NCI-H128 (cell line): ENCODE results near the gene HCN1.
"Not testable (repeated sequence)": the region's sequence is repeated elsewhere in the genome, so short reads cannot be mapped to it uniquely, and the experiment has no call there.

ENCODE experiments used
- DNase-seq: peaks from one replicate; lab custom pipeline; 2025; ENCODE audit not compliant: unreplicated experiment; lab: John Stamatoyannopoulos, UW

Gene HCN1

GRCh38 chr5:45437752-45438151 lies 258.4 kb downstream of the HCN1 start:
- no peak for DNase-seq

- no peak for DNase-seq
Observed at GRCh38 chr5:45417285-45417998, 278.7 kb downstream of the HCN1 start.

DNA sequence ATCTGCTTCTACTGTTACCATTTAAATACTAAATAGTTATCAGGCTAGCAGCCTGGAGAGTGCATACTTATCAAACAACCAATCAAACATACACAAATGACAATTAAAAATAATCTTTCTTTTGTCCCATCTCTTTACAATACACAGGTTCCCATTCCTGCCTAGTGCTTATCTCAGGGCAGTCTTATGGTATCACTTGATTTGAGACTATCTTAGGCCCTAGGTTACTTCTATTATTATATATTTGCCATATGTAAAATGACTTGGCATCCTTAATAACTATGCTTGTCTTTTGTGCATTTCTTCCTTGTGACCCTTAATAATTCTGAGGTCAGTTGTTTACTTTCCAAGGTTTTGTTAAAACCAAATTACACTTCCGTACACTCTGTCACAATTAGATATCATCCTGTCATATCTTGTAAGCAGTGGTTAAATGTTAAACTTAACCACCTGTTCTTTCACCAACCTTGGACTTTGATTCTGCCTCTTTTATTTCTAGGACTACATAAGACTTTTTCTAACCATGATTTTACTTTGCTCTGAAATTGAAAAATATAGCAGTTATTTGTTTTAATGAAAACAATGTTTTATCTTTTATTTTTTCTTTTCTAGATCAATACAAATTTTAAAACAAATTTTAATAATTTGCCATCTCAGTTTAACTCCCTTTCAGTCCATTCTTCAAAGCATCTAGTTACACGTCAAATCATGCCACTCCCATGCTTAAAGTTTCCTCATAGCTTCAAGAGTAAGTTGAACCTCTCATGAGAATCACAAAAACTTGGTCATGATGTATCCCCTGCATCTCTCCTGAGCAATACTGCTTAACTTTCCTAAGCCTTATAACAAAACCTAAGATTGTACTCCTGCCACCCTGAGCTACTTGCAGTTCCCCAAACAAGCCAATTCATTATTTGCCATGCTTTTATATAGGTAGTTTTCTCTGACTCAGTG lies 281.3 kb downstream of the HCN1 start:
- DNase-seq, result no peak

GRCh38 chr5:45411971-45412612 lies 284.1 kb downstream of the HCN1 start:
- DNase-seq, result no peak

GRCh38 chr5:45410304-45410995 lies 285.7 kb downstream of the HCN1 start:
- DNase-seq, result no peak

- no peak for DNase-seq
Observed at GRCh38 chr5:45408067-45408466, 288.1 kb downstream of the HCN1 start.

- DNase-seq, result no peak
Observed at GRCh38 chr5:45402804-45403455, 293.2 kb downstream of the HCN1 start.

DNA sequence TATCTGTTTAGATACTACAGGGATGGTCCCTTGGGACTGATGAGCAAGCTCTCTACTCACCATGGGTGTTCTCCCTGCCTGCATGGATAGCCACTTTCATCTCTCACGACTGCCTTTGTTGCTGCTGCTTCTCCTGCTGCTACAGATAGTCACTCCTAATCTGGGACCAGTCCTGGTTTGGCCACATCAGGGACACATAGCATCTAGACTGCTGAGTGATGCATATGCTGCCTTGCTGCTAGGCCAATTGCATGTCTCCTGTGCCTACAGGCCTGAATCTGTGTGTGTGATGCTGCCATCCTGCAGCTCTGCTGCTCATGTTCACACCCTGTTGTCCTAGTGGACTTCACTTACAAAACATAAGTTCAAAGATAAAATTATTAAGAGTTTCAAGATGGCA lies 297.1 kb downstream of the HCN1 start:
- DNase-seq, result no peak

DNA sequence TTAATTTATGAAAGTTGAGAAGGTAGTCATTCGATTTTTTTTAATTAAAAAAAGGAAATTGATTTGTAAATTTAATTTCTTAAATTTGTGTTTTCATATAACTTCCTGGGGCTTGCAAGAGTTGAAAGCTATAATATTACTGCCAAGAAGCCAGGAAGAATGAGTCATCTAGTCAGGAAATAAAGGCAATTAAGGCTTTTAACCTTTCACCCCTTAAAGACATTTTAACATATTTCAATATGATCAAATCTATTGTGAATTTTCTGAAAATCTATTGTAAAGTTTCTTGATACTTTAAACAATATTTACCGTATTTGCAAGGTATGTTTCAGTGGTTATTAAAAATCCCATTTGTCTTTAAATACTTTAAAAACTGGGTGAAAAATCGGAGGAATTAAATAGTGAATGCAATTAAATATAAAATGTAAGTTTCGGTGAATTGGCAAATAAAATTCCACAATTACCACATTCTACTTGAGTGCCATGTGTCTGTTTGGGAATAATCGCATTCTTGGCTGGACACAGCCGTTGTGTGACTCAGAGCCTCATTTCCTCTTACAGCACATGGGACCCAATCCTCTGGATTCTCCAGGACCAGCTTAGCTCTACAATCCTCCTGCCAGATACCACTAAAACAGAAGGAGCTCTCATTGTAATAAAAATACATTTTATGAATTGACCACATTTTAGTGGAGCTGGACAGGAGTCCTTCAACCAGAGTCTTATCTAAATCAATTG lies 310.7 kb downstream of the HCN1 start:
- no peak for DNase-seq

DNA sequence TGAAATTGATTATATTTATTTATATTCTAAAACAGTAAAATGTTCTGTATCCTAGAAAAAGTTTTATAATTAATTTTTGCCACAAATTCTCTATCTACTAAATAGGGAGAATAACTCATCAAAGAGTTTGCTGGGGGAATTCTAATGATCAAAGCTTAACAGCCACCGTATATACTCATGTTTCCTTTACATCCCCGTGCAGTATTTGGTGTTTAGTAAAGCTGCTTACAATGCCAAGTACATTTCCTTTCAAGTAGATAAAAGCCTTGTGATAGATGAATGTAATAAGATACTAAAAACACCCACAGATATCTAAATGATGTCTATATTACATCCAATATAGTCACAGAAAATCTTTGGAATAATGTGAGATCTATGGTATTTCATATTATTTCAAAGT lies 312.2 kb downstream of the HCN1 start:
- DNase-seq, result no peak

- no peak for DNase-seq
Observed at GRCh38 chr5:45382583-45382982, 313.6 kb downstream of the HCN1 start.

DNA sequence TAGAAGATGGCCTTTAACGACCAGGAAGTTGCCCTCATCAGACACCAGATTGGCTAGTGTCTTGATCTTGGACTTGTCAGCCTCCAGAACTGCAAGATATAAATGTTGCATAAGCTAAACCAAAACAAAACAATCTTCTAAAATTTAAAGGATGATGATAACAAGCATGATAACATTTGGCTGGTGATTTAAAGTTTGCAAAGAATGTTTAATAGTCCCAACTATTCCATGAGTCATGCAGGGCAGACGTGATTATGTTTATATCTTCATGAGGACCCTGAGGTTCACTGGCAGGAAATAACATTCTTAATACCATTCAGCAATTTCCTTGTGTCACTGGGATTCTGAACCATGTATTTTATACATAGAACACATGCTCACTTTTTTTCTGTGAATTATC lies 319.8 kb downstream of the HCN1 start:
- DNase-seq, result no peak

DNA sequence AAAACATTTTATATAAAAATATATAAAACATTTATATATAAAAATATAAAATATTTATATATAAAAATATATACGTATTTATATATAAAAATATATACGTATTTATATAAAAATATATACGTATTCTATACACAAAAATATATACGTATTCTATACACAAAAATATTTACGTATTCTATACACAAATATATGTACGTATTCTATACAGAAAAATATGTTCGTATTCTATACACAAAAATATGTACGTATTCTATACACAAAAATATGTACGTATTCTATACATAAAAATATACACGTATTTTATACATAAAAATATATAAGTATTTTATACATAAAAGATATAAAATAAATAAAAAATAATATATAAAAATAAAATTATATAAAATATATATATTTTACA lies 323.6 kb downstream of the HCN1 start:
- no peak for DNase-seq

DNA sequence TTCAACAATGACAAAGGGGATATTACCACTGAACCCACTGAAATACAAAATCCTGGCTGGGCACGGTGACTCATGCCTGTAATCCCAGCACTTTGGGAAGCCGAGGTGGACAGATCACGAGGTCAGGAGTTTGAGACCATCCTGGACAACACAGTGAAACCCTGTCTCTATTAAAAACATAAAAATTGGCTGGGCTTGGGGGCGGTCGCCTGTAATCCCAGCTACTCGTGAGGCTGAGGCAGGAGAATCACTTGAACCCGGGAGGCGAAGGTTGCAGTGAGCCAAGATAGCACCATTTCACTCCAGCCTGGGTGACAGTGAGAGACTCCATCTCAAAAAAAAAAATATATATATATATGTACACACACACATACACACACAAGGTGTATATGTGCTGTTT lies 324.8 kb downstream of the HCN1 start:
- DNase-seq, result not testable (repeated sequence)

GRCh38 chr5:45355189-45355992 lies 340.8 kb downstream of the HCN1 start:
- no peak for DNase-seq

GRCh38 chr5:45336464-45336863 lies 359.7 kb downstream of the HCN1 start:
- no peak for DNase-seq

GRCh38 chr5:45335978-45336377 lies 360.2 kb downstream of the HCN1 start:
- no peak for DNase-seq

- no peak for DNase-seq
Observed at GRCh38 chr5:45335346-45335745, 360.8 kb downstream of the HCN1 start.

DNA sequence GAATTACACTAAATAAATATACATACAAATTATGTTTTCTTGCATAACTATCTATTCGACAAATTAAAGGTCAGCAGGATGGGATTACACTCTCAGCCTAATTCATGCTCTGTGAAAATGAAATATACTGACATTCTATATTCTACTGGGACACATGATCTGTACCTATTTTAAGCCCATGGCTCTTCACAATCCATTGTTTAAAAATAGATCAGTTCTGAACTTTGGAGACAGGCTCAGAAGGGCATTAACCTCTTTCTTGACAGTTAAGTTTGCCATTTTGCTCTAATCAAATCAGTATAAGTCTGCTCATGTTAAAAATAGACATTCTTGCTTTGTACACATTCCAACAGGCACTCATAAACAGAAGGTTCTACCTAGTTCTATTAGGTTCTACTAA lies 361.2 kb downstream of the HCN1 start:
- DNase-seq, result no peak
